GM12874 (cell line): ENCODE data around the gene OSBPL2.

Experiments used
- TF ChIP-seq, protein P1 (sequence below): IDR thresholded peaks from 2 replicates; pipeline ENCODE4 v1.5.1; 2011; ENCODE audit warnings: low read depth, mild to moderate bottlenecking, control low read depth, low read length, moderate library complexity; ENCODE audit not compliant: insufficient read depth

The OSBPL2 gene

DNA sequence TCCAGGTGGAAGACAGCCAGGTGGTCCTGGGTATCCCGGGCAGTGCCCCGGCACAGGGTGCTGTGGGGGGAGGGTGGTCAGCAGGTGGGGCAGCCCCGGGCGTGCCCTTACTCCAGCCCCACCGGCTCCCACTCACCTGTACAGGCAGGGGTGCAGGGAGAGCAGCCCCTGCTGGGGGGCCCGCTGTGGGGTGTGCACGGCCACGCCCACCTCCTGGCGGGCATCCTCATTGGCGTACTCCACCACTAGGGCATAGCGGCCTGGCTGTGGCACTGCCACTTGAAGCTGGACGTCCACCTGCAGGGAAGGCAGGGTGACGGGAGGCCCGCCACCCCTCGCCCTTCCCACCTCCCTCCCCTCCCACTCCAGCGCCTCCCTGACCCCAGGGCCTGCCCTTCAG lies 94.1 kb downstream of the OSBPL2 start:
- TF ChIP-seq, protein P1, sequence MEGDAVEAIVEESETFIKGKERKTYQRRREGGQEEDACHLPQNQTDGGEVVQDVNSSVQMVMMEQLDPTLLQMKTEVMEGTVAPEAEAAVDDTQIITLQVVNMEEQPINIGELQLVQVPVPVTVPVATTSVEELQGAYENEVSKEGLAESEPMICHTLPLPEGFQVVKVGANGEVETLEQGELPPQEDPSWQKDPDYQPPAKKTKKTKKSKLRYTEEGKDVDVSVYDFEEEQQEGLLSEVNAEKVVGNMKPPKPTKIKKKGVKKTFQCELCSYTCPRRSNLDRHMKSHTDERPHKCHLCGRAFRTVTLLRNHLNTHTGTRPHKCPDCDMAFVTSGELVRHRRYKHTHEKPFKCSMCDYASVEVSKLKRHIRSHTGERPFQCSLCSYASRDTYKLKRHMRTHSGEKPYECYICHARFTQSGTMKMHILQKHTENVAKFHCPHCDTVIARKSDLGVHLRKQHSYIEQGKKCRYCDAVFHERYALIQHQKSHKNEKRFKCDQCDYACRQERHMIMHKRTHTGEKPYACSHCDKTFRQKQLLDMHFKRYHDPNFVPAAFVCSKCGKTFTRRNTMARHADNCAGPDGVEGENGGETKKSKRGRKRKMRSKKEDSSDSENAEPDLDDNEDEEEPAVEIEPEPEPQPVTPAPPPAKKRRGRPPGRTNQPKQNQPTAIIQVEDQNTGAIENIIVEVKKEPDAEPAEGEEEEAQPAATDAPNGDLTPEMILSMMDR = no peak

DNA sequence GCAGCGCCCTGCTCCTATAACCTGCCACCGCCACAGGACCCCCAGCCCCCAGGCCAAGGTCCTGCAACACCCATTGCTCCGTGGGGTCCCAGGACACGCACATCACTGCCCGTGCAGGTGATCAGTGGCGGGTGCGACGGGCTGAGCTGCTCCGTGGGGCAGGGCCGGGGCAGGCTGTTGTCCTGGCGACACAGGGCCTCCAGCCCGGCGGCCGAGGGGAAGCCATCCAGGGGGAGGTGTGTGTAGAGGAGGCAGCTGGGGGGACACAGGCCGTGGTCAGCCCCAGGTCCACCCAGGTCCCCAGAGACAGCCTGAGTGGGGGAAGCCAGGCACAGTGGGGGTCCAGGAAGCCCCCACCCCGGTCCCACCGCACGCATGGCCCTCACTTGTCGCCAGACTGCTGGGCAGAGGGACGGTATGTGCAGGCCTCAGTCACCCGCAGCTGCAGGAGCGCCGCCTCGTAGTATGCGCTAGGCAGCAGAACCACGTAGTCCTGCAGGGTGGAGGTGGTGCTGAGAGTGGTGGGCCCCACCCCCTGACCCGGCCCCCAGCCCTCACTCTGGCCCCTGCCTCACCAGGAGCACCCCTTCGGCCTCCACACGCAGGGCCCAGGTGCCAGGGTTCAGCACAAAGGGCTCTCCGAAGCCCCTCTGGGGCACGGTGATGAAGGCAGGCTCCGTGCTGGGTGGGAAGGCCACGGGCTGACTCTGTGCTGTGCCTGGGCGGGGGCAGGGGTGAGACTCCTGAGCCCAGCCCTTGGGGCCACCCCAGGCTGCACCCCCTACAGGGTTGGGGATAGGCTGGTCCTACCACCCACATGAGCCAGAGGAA lies 94.9 kb downstream of the OSBPL2 start:
- TF ChIP-seq, protein P1 = no peak

DNA sequence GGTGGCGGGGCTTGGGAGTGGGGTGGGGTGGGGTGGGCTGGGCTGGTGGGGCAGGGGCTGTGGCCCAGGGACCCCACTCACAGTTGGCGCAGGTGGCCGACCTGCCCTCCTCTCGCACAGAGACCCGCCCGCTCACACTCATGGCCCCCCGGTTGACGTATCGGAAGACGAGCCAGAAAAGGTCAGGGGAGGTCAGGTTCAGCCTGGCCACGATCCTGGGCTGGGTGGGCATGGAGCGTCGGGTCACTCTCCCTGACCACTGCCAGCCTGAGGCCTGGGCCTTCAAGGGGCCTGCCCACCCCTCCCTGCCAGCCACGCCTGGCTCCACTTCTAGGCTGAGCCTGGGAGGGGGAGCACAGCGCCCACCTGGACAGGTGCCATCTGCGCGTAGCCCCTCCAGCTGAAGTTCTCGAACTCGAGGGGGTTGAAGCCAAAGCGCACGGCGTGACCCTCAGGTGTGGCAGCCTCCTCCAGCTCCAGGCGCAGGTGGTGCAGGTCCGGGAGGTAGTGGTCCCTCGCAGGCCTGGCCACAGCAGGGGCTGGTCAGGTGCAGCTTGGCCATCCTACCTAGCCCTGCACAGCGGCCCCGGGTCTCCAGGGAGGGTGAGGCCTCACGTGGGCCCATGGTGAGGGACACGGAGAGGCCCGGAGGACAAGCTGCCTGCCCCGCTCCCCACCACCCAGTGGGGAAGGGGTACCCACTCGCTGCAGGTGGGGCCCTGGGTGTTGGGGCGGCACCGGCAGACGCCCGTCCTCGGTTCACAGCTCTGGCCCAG lies 95.7 kb downstream of the OSBPL2 start:
- TF ChIP-seq, protein P1 = no peak

DNA sequence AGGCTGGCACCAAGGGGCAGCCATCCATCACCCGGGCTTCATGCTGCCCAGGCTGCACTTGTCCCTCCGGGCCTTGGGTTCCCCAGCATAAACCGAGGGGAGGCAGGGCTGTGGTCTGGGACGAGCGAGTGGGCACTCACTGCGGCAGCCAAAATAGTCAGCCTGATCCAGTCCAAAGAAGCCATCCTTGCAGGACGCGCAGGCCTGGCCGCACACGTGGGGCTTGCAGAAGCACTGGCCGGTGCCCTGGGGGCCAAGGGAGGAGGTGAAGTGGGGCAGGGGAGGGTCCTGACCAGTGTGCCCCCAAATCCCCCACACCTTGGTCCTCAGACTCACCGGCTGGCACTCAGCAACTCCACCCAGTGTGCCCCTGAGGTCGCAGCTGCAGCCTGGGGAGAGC lies 96.6 kb downstream of the OSBPL2 start:
- TF ChIP-seq, protein P1 = no peak

DNA sequence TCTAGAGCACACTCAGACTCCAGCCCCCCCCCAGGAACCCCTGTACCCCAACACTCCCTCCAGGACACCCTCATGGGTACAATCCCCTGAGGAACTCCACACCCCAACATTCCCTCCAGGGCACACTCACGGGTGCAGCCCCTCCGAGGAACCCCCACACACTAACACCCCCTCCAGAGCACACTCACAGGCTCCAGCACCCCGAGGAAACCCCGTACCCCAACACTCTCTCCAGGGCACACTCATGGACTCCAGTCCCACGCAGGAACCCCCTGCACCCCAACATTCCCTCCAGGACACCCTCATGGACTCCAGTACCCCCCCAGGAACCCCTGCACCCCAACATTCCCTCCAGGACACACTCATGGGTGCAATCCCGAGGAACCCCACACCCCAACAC lies 97.2 kb downstream of the OSBPL2 start:
- TF ChIP-seq, protein P1 = no peak

DNA sequence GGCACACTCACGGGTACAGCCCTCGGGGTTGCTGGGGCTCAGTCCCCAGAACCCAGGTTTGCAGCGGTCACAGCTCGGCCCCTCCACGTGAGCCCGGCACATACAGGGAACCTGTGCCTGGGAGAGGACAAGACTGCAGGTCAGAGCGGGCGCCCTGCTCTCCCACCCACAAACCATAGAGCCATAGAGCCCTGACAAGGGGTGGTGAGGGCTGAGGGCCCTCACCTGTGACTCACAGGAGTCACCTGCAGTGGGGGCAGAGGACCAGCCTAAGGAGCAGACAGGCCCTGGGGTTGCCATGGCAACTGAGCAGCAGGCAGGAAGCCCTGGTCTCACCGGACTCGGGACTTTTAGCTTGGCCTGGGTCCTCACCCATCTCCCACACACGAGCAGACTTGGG lies 98.0 kb downstream of the OSBPL2 start:
- TF ChIP-seq, protein P1 = no peak

DNA sequence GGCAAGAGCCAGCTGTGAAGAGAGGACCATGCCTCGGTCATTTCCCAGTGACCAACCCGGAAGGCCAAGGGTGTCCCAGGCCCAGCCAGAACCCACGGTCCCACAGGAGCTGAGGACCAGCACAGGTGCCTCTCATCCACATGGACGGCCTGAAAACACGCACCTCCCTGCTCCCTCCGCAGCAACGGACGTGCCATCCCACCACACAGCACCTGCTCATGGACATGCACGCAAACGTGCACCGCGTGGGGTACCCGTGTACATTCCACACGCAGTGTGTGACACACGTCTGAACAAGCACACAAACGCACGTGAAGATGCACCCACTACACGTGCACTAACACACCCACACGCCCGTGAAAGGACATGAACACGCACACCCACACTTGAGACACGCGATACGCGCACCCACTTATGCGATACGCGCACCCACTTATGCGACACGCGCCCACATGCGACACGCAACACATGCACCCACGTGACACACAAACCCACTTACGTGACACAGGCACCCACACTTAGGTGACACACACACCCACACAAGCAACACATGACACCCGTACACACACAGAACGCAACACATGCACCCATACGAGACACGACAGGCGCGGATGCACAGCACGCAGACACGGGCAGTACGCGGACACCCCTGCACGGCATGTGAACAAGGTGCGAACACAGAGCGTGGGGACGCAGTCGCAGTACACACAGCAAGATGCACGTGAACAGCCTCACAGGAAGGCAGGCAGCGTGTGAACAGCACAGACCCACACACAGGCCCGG lies 98.6 kb downstream of the OSBPL2 start:
- TF ChIP-seq, protein P1 = no peak
